ENCODE results near the gene MKRN2. TPM values are rescaled to one million over a fixed set of nuclear protein-coding genes. Genes with fewer than 3 reads are reported as not detected.

Gene MKRN2, protein sequence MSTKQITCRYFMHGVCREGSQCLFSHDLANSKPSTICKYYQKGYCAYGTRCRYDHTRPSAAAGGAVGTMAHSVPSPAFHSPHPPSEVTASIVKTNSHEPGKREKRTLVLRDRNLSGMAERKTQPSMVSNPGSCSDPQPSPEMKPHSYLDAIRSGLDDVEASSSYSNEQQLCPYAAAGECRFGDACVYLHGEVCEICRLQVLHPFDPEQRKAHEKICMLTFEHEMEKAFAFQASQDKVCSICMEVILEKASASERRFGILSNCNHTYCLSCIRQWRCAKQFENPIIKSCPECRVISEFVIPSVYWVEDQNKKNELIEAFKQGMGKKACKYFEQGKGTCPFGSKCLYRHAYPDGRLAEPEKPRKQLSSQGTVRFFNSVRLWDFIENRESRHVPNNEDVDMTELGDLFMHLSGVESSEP
- total RNA-seq (2021; fragmentation: NEBNext Ultra II Directional; extraction: Animal tissue kit (Norgen Biotek cat#: 25700)) (17.6 and 17.8 TPM in 2 replicates), polyA plus RNA-seq (2011; rRNA removed) (15.3 and 17.4 TPM in 2 replicates), polyA minus RNA-seq (2011; rRNA and poly(A)+ RNA removed) (27.0 and 30.7 TPM in 2 replicates)
- 19.4 TPM for polyA plus RNA-seq (2011; cell fraction: cytosol; rRNA removed)
- 15.4 TPM for polyA plus RNA-seq (2011; cell fraction: nucleus; rRNA removed)
- 12.1 to 14.9 TPM (median 13.6 TPM) in 4 replicates for polyA plus RNA-seq (2012, experiment 1 of 2)
- 4.0 TPM for polyA plus RNA-seq (2012, experiment 2 of 2)
- polyA plus RNA-seq (2013, experiment 1 of 2), result 8.7 TPM
- polyA plus RNA-seq (2013, experiment 2 of 2), result 8.8 TPM
- polyA minus RNA-seq (2011; cell fraction: cytosol; rRNA and poly(A)+ RNA removed), result 11.5 TPM
- 14.9 TPM for polyA minus RNA-seq (2011; cell fraction: nucleus; rRNA and poly(A)+ RNA removed)
- long read RNA-seq, experiment 1, transcript MKRN2-201 (8 exons, 2,848 nt), result major isoform, 5 of 16 reads
- long read RNA-seq, experiment 1, partial matches to known transcripts, result 7 of 16 reads
- long read RNA-seq, experiment 1, other reads (novel, unspliced or antisense), result 4 of 16 reads
- long read RNA-seq, experiment 2, transcript MKRN2-201 (8 exons, 2,848 nt), result major isoform, 14 of 18 reads
- long read RNA-seq, experiment 2, partial matches to known transcripts, result 1 of 18 reads
- long read RNA-seq, experiment 2, other reads (novel, unspliced or antisense), result 0 of 18 reads

DNA sequence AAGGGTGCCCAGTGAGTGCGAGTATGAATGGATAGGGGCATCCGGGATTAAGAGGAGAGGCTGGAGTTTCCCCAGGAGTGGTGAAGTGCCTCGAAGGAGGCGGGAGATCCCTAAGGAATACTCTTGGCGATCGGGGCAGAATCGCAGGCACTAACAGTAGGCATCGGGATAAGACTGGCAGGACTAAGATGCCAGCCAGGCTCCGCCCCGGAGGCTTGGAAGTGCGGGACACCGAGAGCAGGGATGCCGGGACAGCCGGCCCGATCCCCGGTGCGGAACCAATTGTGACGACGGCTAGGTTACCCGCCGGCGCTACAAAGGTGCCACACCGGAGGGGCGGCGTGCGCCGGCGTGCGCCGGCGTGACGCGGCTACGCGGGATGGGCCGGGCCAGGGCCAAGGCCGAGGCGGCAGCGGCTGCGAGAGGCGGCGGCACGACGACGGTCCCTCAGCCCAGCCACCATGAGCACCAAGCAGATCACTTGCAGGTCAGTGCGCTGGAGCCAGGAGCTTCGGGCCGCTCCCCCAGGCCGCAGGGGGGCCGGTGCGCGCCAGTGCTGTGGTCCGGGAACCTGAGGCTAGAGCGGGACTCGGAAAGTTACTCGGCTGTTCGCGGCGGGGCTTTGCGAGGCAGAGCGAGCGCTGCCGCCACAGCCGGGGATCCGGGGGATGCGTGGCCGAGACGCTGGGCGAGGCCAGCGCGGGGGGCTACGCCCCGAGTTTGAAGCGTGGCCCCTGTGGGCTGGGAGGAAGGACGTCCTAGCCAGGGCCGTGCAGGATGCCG is at the start of gene MKRN2:
MKRN2 (plus strand) TSS at position 398 of the 783 bp plus-strand sequence; CDS start at position 462, 64 bp downstream.
- Histone ChIP-seq H4K8ac (ENCODE audit: extremely low read depth, insufficient read depth, low read length) (peak within 1 kb of the TSS; percentile 92; the same call in 1 of the 2 replicates), H4K91ac (replicated peaks; ENCODE audit: insufficient read length, low read length) (no peak within 1 kb of the TSS), H3K9ac (replicated peaks in 1 of 4; ENCODE audit: extremely low read depth in 1 of 4, low read depth in 3 of 4, low read length in 3 of 4) (peak within 1 kb of the TSS; percentile 64 to 93 (median 90)), H3K18ac (ENCODE audit: extremely low read depth, low read length) (peak within 1 kb of the TSS; percentile 92), H2AK5ac (ENCODE audit: low read depth, low read length) (no peak within 1 kb of the TSS), H2AFZ (ENCODE audit: low read length) (peak within 1 kb of the TSS; percentile 98), H3K4me2 (ENCODE audit: insufficient read depth in 1 of 2, low read depth in 2 of 2, low read length in 2 of 2) (peak within 1 kb of the TSS; percentile 75 to 84), H3K4me3 (ENCODE audit: extremely low read depth in 1 of 4, insufficient read depth in 2 of 4, low read depth in 3 of 4, low read length in 4 of 4) (peak within 1 kb of the TSS; percentile 78 to 95 (median 85)), H2BK120ac (replicated peaks; ENCODE audit: low read depth, low read length) (no peak within 1 kb of the TSS), H2BK20ac (ENCODE audit: low read length) (no peak within 1 kb of the TSS), H4K5ac (ENCODE audit: insufficient read length, low read depth, low read length) (peak within 1 kb of the TSS; percentile 95), H3K36me3 (ENCODE audit: control insufficient read depth in 2 of 4, insufficient read depth in 4 of 4, low read length in 3 of 4) (no peaks in the 10 kb centered on the region), H3K79me1 (ENCODE audit: low read depth, low read length) (peaks cover 6% of the 10 kb centered on the region; the same call in 1 of the 2 replicates), H3K4ac (replicated peaks; ENCODE audit: insufficient read length, low read depth, low read length) (peak within 1 kb of the TSS; percentile 92), H3K79me2 (ENCODE audit: control insufficient read depth in 1 of 2, insufficient read depth in 2 of 2, low read length in 2 of 2) (peaks cover 18 to 46% of the 10 kb centered on the region in 2 experiments), H3K27ac (ENCODE audit: low read depth, low read length) (peak within 1 kb of the TSS; percentile 92), H3K4me1 (replicated peaks in 1 of 4; ENCODE audit: control insufficient read depth in 3 of 4, insufficient read depth in 4 of 4, low read length in 3 of 4) (peaks cover 0 to 7% (median 2%) of the 10 kb centered on the region in 4 experiments; a peak in 2 of 7 replicates), H3K14ac (ENCODE audit: insufficient read length) (no peak within 1 kb of the TSS), H3K9me3 (ENCODE audit: insufficient read depth in 2 of 2, low read depth in 1 of 2, low read length in 1 of 2) (no peaks in the 10 kb centered on the region), H4K20me1 (replicated peaks in 1 of 2; ENCODE audit: control insufficient read depth in 1 of 2, insufficient read depth in 2 of 2, low read length in 2 of 2) (peaks cover 4 to 18% of the 10 kb centered on the region in 2 experiments), H3K56ac (replicated peaks; ENCODE audit: insufficient read length, low read depth, low read length) (peak within 1 kb of the TSS; percentile 73), H3K23me2 (ENCODE audit: low read depth, low read length) (peaks cover 7% of the 10 kb centered on the region), H2BK12ac (ENCODE audit: low read depth, low read length) (no peak within 1 kb of the TSS), H2BK15ac (ENCODE audit: low read length) (no peak within 1 kb of the TSS), H3K23ac (ENCODE audit: insufficient read length) (peak within 1 kb of the TSS; percentile 62), H2BK5ac (ENCODE audit: low read depth, low read length) (peak within 1 kb of the TSS; percentile 72; the same call in 1 of the 2 replicates), H3K27me3 (replicated peaks in 1 of 4; ENCODE audit: control insufficient read depth in 3 of 4, extremely low read depth in 1 of 4, insufficient read depth in 3 of 4, low read length in 3 of 4) (no peaks in the 10 kb centered on the region)
- DNase-seq (ENCODE audit: low read depth in 1 of 2, low spot score in 2 of 2), result peak; percentile 70 to 97
- 2% methylated on average over 71 of the region's 77 CpGs; no CpG with 5 or more reads in 1 of the 2 experiments for WGBS, 2 experiments (ENCODE audit: extremely low coverage in 1 of 2, insufficient coverage in 1 of 2, insufficient read length in 1 of 2, insufficient replicate concordance in 2 of 2, low coverage in 1 of 2, low lambda C conversion rate in 2 of 2, missing lambda C conversion rate in 1 of 2)
- no peak for FAIRE-seq
- POLR2A ChIA-PET (ENCODE audit: partially characterized antibody), result interaction anchor here (0.8 to 3.5 kb wide), 8 partner anchors 12 to 285 kb away, joined by 3 to 21 read pairs (median 4); partner anchors contain the start of genes MKRN2OS, RAF1, RPL32 and TSEN2
- CTCF ChIA-PET (ENCODE audit: partially characterized antibody), result interaction anchor here (0.7 to 3.4 kb wide), 5 partner anchors 10 to 320 kb away, joined by 3 to 12 read pairs (median 3); no protein-coding TSS in a partner anchor
- peak; percentile 57 for TF ChIP-seq SRF (IDR thresholded peaks at IDR 0.05; ENCODE audit: low read depth, low read length)
- TF ChIP-seq, protein P1, sequence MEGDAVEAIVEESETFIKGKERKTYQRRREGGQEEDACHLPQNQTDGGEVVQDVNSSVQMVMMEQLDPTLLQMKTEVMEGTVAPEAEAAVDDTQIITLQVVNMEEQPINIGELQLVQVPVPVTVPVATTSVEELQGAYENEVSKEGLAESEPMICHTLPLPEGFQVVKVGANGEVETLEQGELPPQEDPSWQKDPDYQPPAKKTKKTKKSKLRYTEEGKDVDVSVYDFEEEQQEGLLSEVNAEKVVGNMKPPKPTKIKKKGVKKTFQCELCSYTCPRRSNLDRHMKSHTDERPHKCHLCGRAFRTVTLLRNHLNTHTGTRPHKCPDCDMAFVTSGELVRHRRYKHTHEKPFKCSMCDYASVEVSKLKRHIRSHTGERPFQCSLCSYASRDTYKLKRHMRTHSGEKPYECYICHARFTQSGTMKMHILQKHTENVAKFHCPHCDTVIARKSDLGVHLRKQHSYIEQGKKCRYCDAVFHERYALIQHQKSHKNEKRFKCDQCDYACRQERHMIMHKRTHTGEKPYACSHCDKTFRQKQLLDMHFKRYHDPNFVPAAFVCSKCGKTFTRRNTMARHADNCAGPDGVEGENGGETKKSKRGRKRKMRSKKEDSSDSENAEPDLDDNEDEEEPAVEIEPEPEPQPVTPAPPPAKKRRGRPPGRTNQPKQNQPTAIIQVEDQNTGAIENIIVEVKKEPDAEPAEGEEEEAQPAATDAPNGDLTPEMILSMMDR (IDR thresholded peaks at IDR 0.05; ENCODE audit: control extremely low read depth in 1 of 3, insufficient read depth in 1 of 3, low read depth in 1 of 3, low read length in 3 of 3), result no peak
- TF ChIP-seq SIX5 (IDR thresholded peaks at IDR 0.05; ENCODE audit: low read depth, low read length), result no peak; the same call in 1 of the 2 replicates
